ENCODE data around the gene COX7A2L.

Gene COX7A2L

GRCh38 chr2:42317486-42317885, 43.5 kb downstream of the COX7A2L start:
- no peak for DNase-seq (ENCODE audit: low read depth)

- no peak for DNase-seq (ENCODE audit: low read depth)
Measured at GRCh38 chr2:42316910-42317309, 44.1 kb downstream of the COX7A2L start.

GRCh38 chr2:42315844-42316470, 45.1 kb downstream of the COX7A2L start:
- no peak for DNase-seq (ENCODE audit: low read depth)

DNA sequence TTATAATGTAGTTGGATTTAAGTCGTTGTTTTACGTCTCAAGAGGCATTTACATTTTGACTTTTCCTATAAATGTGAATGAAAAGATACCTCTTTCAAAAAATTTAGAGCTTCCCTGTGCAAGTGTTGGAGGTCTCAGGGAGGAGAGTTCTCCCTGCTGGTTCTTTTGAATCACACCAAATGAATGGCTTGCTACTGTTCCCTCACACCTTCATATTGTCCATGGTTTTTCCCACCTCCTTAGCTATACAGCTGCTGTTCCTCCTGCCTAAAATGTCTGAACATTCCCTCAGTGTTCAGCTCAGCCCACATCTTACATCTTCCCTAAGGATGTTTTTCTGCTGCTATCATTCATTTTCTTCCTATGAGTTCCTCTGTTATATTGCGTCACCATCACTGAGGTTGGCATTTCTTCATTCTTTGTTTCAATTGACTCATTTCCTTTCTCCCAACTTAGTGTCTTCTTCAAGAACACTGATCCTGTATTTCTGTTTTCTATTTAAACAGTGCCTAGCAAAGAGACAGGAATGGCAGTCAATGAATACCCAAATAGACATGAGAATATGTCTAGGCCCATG, 46.0 kb downstream of the COX7A2L start:
- no peak for DNase-seq (ENCODE audit: low read depth)

- no peak for DNase-seq (ENCODE audit: low read depth)
Measured at GRCh38 chr2:42312106-42312505, 48.9 kb downstream of the COX7A2L start.

- no peak for DNase-seq (ENCODE audit: low read depth)
Measured at GRCh38 chr2:42310007-42310515, 51.0 kb downstream of the COX7A2L start.

DNA sequence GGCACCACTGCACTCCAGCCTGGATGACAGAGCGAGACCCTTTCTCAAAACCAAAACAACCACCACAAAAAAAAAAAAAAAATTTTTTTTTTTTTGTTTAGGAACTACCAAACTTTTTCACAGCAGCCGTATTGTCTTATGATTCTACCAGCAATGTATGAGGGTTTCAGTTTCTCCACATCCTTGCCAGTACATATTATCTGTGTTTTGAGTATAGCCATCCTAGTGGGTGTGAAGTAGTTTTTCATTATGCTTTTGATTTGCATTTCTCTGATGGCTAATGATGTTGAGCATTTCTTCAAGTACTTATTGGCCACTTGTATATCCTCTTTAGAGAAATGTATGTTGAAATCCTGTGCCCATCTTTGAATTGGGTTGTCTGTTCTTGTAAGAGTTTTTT, 51.7 kb downstream of the COX7A2L start:
- DNase-seq (ENCODE audit: low read depth), result no peak

GRCh38 chr2:42307180-42307579, 53.8 kb downstream of the COX7A2L start:
- no peak for DNase-seq (ENCODE audit: low read depth)

DNA sequence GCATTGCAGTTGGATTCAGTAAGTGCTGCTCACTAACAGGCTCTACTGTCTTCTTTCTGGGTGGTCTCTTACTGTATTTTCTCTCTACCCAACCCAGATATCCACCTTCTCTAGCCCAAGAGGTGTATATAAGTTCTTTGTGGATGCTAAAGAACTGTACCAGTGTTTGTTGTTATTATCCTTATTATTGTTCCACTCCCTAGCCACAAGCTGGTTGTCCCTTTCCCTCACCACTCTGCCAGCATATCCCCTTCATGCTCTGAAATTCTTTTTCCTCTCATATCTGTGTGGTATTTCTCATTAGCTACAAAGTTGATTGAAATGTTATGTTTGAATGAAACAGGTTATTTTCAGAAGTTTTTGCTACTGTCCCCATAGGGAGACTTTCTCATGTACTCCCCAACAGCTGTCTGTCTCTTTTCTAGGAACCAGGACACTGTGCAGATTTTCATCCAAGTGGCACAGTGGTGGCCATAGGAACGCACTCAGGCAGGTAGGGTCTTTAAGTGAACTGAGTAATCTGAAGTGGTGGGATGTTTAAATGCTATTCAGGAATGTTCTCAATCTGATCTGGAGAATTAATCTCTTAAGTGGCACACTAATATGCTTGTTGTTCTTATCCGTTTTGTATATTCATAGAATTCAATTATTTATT, 56.8 kb downstream of the COX7A2L start:
- no peak for DNase-seq (ENCODE audit: low read depth)

DNA sequence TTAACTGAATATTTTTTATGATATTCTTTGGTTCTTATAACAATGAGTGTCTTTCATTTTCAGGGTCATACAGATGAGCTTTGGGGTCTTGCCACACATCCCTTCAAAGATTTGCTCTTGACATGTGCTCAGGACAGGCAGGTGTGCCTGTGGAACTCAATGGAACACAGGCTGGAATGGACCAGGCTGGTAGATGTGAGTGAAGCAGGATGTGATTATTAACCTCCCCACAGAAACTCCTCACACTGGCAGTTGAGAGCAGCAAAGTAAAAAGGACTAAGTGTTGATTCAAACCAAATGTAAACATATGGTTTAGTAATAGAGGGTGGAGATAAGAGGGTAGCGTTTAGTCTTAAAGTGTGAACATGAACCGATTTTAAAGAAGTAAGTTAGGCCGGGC, 57.8 kb downstream of the COX7A2L start:
- DNase-seq (ENCODE audit: low read depth), result no peak

DNA sequence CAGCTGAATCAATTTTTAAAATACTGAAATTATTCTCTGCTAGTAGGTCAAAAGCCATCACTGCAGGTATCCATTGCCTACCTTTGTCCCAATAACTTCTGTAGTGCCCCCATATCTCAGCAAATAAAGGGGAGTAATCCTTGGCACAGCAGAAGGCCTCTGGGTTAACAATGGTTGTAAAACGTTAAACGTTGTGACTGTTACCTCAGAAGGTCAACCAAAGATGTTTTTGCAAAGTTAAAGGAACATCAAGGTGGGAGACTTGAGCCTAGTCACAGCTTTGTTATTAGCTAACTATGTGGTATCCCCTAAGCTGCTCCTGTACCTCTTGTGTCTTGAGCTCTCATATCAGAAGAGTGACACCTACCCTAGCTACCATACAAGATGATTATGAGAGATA, 60.5 kb downstream of the COX7A2L start:
- DNase-seq (ENCODE audit: low read depth), result no peak
